HepG2 (cell line): ENCODE measurements around the gene WNT10A. TPM values are rescaled to one million over a fixed set of nuclear protein-coding genes. Genes with fewer than 3 reads are reported as not detected.

Experiments
- ATAC-seq: fragments of 200-7000 bp; cut with Tn5 transposase; 3 replicates; pipeline ENCODE4 v1.9.1; 2020; ENCODE audit warnings: mild to moderate bottlenecking, moderate library complexity
- BruUV-seq: library from RNA; stranded (reverse); fragments of 400-500 nt; replicated peaks from 2 replicates; lab custom pipeline; 2021; lab: Mats Ljungman, UMichigan
- CTCF ChIA-PET: fragments of 300-600 bp; formaldehyde crosslinking; extraction: SDS; loops from one replicate; lab custom pipeline; 2021; ENCODE audit warnings: low total read pairs, inconsistent platforms, low intra/inter-chr PET ratio; lab: Yijun Ruan, JAX
- POLR2A ChIA-PET: fragments of 350-600 bp; sonication (Branson Sonifier 250); formaldehyde crosslinking; loops from one replicate; lab custom pipeline; 2020; ENCODE audit warnings: antibody characterized with exemption, inconsistent platforms; lab: Yijun Ruan, JAX
- DNase-seq: peaks from one replicate; pipeline ENCODE4 v3.0.0-alpha.2; 2015; ENCODE audit warnings: low spot score
- FAIRE-seq: peaks from 3 replicates; lab custom pipeline; 2011; peaks lifted over from hg19 to GRCh38; lab: Jason Lieb, UNC
- H2AFZ ChIP-seq: one replicate; pipeline ENCODE4 v1.6.1; 2011; ENCODE audit warnings: low read length, inconsistent platforms
- H3K27ac ChIP-seq: fragments of 300-600 bp; 3 replicates; pipeline ENCODE4 v1.8.0; 2011; ENCODE audit warnings: mixed run types, mild to moderate bottlenecking, mixed read lengths, low read length, inconsistent platforms; ENCODE audit not compliant: insufficient read depth; ENCODE audit errors: extremely low read length
- H3K27me3 ChIP-seq, 2 experiments: fragments of 200-600 bp in 1 of 2; 2 replicates in 1 of 2; 3 replicates in 1 of 2; pipeline versions ENCODE4 v1.6.0 to v1.8.0; 2011; ENCODE audit warnings: low read length in 2 of 2, mild to moderate bottlenecking in 2 of 2, moderate library complexity in 2 of 2, inconsistent platforms in 1 of 2; ENCODE audit not compliant: insufficient read depth in 2 of 2, control insufficient read depth in 1 of 2
- H3K36me3 ChIP-seq, 2 experiments: fragments of 200-600 bp in 1 of 2; replicated peaks in 1 of 2; 2 replicates in 1 of 2; 3 replicates in 1 of 2; pipeline versions ENCODE4 v1.5.1 to v1.8.0; 2011; ENCODE audit warnings: low read length in 2 of 2, inconsistent platforms in 1 of 2; ENCODE audit not compliant: insufficient read depth in 2 of 2, control insufficient read depth in 1 of 2
- H3K4me1 ChIP-seq: 2 replicates; pipeline ENCODE4 v1.5.1; 2012; ENCODE audit warnings: low read length, inconsistent platforms; ENCODE audit not compliant: insufficient read depth
- H3K4me2 ChIP-seq: 2 replicates; pipeline ENCODE4 v1.6.0; 2011; ENCODE audit warnings: low read depth, low read length, inconsistent platforms
- H3K4me3 ChIP-seq, 3 experiments: fragments of 200-600 bp in 1 of 3; sonication (generic), shearing (Covaris generic) in 1 of 3; replicated peaks in 1 of 3; 2 replicates each; pipeline ENCODE4 v1.5.1; 2011 to 2016; ENCODE audit warnings: low read length in 3 of 3, inconsistent platforms in 2 of 3, low read depth in 2 of 3, mild to moderate bottlenecking in 2 of 3, control low read depth in 1 of 3, mixed read lengths in 1 of 3; ENCODE audit not compliant: insufficient read depth in 1 of 3
- H3K79me2 ChIP-seq: one replicate; pipeline ENCODE4 v1.6.1; 2011; ENCODE audit warnings: low read length, inconsistent platforms; ENCODE audit not compliant: insufficient read depth
- H3K9ac ChIP-seq: 2 replicates; pipeline ENCODE4 v1.6.0; 2011; ENCODE audit warnings: mild to moderate bottlenecking, low read depth, low read length, inconsistent platforms; ENCODE audit not compliant: insufficient read depth
- H3K9me3 ChIP-seq: 2 replicates; pipeline ENCODE4 v1.5.1; 2012; ENCODE audit warnings: mild to moderate bottlenecking, low read length
- H4K20me1 ChIP-seq: 2 replicates; pipeline ENCODE4 v1.6.0; 2011; ENCODE audit warnings: inconsistent platforms, mild to moderate bottlenecking, low read length, moderate library complexity; ENCODE audit not compliant: insufficient read depth
- ETV5 ChIP-seq: IDR thresholded peaks from 2 replicates; pipeline ENCODE4 v1.6.1; 2018; ENCODE audit warnings: missing biosample characterization, missing genetic modification reagents, inconsistent platforms, borderline replicate concordance
- FOSL2 ChIP-seq: sonication (generic); formaldehyde crosslinking; IDR thresholded peaks from 2 replicates; pipeline ENCODE4 v1.4.0; 2020; ENCODE audit warnings: missing genetic modification reagents
- FOXO1 ChIP-seq: sonication (generic); formaldehyde crosslinking; IDR thresholded peaks from 2 replicates; pipeline ENCODE4 v1.4.0; 2020; ENCODE audit warnings: missing genetic modification reagents
- GABPA ChIP-seq, 2 experiments: IDR thresholded peaks; 2 replicates each; pipeline ENCODE4 v1.6.1; 2011 to 2016; ENCODE audit warnings: low read depth in 2 of 2, low read length in 1 of 2, missing biosample characterization in 1 of 2, missing genetic modification characterization in 1 of 2
- GABPB1 ChIP-seq: IDR thresholded peaks from 2 replicates; pipeline ENCODE4 v1.6.1; 2016; ENCODE audit warnings: mild to moderate bottlenecking, missing genetic modification reagents, moderate library complexity, missing compliant biosample characterization
- HES4 ChIP-seq: sonication (generic); formaldehyde crosslinking; IDR thresholded peaks from 2 replicates; pipeline ENCODE4 v1.9.0; 2021; ENCODE audit warnings: mild to moderate bottlenecking, missing genetic modification reagents, borderline replicate concordance
- HNRNPL ChIP-seq: fragments of 200-400 bp; formaldehyde crosslinking; IDR thresholded peaks from 2 replicates; pipeline ENCODE4 v1.6.1; 2017; ENCODE audit warnings: mild to moderate bottlenecking, low read depth, low read length
- PCBP2 ChIP-seq: fragments of 200-400 bp; formaldehyde crosslinking; optimal IDR thresholded peaks from 2 replicates; pipeline ENCODE3; 2018; ENCODE audit warnings: low read length, low read depth; ENCODE audit not compliant: poor library complexity, severe bottlenecking
- PRMT3 ChIP-seq: sonication (generic); formaldehyde crosslinking; IDR thresholded peaks from 2 replicates; pipeline ENCODE4 v1.8.1; 2022; ENCODE audit warnings: low read depth, mild to moderate bottlenecking, moderate library complexity, missing genetic modification reagents, borderline replicate concordance
- SALL1 ChIP-seq: sonication (generic); formaldehyde crosslinking; IDR thresholded peaks from 2 replicates; pipeline ENCODE4 v1.8.0; 2022; ENCODE audit warnings: mild to moderate bottlenecking, missing genetic modification reagents
- SMAD3 ChIP-seq: sonication (generic); formaldehyde crosslinking; IDR thresholded peaks from 2 replicates; pipeline ENCODE4 v1.4.0; 2020; ENCODE audit warnings: missing genetic modification reagents
- WIZ ChIP-seq: sonication (generic); formaldehyde crosslinking; IDR thresholded peaks from 2 replicates; pipeline ENCODE4 v1.5.1; 2020; ENCODE audit warnings: mild to moderate bottlenecking, missing genetic modification reagents
- ZFP36L1 ChIP-seq: sonication (generic); formaldehyde crosslinking; IDR thresholded peaks from 2 replicates; pipeline ENCODE4 v1.8.0; 2022; ENCODE audit warnings: mild to moderate bottlenecking, missing genetic modification reagents, moderate library complexity
- ZFP90 ChIP-seq: sonication (generic); formaldehyde crosslinking; IDR thresholded peaks from 2 replicates; pipeline ENCODE4 v1.8.0; 2022; ENCODE audit warnings: missing genetic modification reagents, mild to moderate bottlenecking, inconsistent platforms, borderline replicate concordance
- ZNF660 ChIP-seq: sonication (generic); formaldehyde crosslinking; IDR thresholded peaks from 2 replicates; pipeline ENCODE4 v1.5.1; 2020; ENCODE audit warnings: mild to moderate bottlenecking, low read depth, missing genetic modification reagents, borderline replicate concordance
- ZNF777 ChIP-seq: sonication (generic); formaldehyde crosslinking; IDR thresholded peaks from 2 replicates; pipeline ENCODE4 v1.4.0; 2020; ENCODE audit warnings: missing genetic modification reagents
- WGBS: methylation state at CpG from one replicate; pipeline ENCODE4 v1.1.6; 2017; ENCODE audit warnings: low lambda C conversion rate; 5-methylcytosine and 5-hydroxymethylcytosine counted together
- in situ Hi-C: cut with HindIII; loops from 2 replicates; pipeline ENCODE4 v1.10.0; 2017; ENCODE audit warnings: low pct_unique_long_range_greater_than_20kb; ENCODE audit not compliant: extremely low pct_ligation_motif_present
- intact Hi-C: fragments of 100-400 bp; cut with micrococcal nuclease; formaldehyde crosslinking; loops from one replicate; pipeline ENCODE4 v1.10.0; 2022; ENCODE audit not compliant: unreplicated experiment
- polyA plus RNA-seq, 8 experiments: library from polyadenylated mRNA; depleted of rRNA in 3 of 8; stranded (reverse) in 7 of 8; unstranded in 1 of 8; fragments of >200 nt; fragmentation: Illumina TruSeq in 4 of 8; extraction: Trizol in 4 of 8; gene quantifications; 2 replicates each; pipeline versions ENCODE4 v1.2.1 to v1.2.3, GENCODE V29; 2011 to 2016; ENCODE audit warnings: low read depth in 4 of 8, missing spikeins in 1 of 8, mixed read lengths in 1 of 8; ENCODE audit not compliant: insufficient read depth in 1 of 8
- total RNA-seq, 5 experiments: library from RNA; depleted of rRNA; stranded (reverse); fragments of >200 nt; fragmentation: Illumina TruSeq; extraction: Trizol; gene quantifications; 2 replicates each; pipeline ENCODE4 v1.2.3, GENCODE V29; 2016; ENCODE audit warnings: low read depth in 1 of 5
- TF ChIP-seq, protein P1 (sequence below): sonication (generic); formaldehyde crosslinking; IDR thresholded peaks from 2 replicates; pipeline ENCODE4 v1.9.0; 2021; ENCODE audit warnings: missing genetic modification reagents, borderline replicate concordance
- TF ChIP-seq, protein P2 (sequence below): sonication (generic); formaldehyde crosslinking; IDR thresholded peaks from 2 replicates; pipeline ENCODE4 v1.8.0; 2022; ENCODE audit warnings: mild to moderate bottlenecking, missing genetic modification reagents
- TF ChIP-seq, protein P3 (sequence below): sonication (generic); formaldehyde crosslinking; IDR thresholded peaks from 2 replicates; pipeline ENCODE4 v1.5.1; 2020; ENCODE audit warnings: mild to moderate bottlenecking, missing genetic modification reagents, moderate library complexity

Gene WNT10A
- total and polyA plus RNA-seq, 2 of the 13 experiments (the other 11 are each of a cell fraction or from before 2014, with no cell fraction given), result 0.03 TPM; not detected in 1

- Histone ChIP-seq H4K20me1 (no peaks in the 10 kb centered on the region), H3K9ac (no peak overlapping the region), H3K79me2 (no peaks in the 10 kb centered on the region), H3K36me3 (no peaks in the 10 kb centered on the region), H3K27ac (no peak overlapping the region), H3K4me2 (peak overlapping the region; percentile 57), H3K4me3 (peak overlapping the region in 2 of 3 experiments; percentile 35 to 56; a peak in 4 of 6 replicates), H3K9me3 (no peaks in the 10 kb centered on the region), H2AFZ (no peak overlapping the region), H3K4me1 (no peaks in the 10 kb centered on the region; the same call in 1 of the 2 replicates), H3K27me3 (peaks cover 11 to 95% of the 10 kb centered on the region in 2 experiments; a peak in 4 of 5 replicates)
- intact Hi-C loops, result no loop called here
- WGBS, result 9% methylated on average over 17 of the region's 18 CpGs
- DNase-seq (no peak), ATAC-seq (no peak), FAIRE-seq (no peak)
- POLR2A ChIA-PET, result no interaction called here
- no TSS peak for BruUV-seq
- in situ Hi-C loops, result no loop called here
- CTCF ChIA-PET, result no interaction called here
- no peak for TF ChIP-seq ZFP90 (CRISPR knock-in tag)
- 0 out of 2 replicates have a peak, but pooled peaks have one; percentile 16 for TF ChIP-seq ZNF777 (CRISPR knock-in tag)
- TF ChIP-seq ZFP36L1, result no peak
- TF ChIP-seq SMAD3 (CRISPR knock-in tag), result no peak
- TF ChIP-seq ETV5 (CRISPR knock-in tag), result peak; percentile 61; the same call in 1 of the 2 replicates
- no peak for TF ChIP-seq PRMT3 (CRISPR knock-in tag)
- no peak for TF ChIP-seq PCBP2
- TF ChIP-seq, protein P1, sequence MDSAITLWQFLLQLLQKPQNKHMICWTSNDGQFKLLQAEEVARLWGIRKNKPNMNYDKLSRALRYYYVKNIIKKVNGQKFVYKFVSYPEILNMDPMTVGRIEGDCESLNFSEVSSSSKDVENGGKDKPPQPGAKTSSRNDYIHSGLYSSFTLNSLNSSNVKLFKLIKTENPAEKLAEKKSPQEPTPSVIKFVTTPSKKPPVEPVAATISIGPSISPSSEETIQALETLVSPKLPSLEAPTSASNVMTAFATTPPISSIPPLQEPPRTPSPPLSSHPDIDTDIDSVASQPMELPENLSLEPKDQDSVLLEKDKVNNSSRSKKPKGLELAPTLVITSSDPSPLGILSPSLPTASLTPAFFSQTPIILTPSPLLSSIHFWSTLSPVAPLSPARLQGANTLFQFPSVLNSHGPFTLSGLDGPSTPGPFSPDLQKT (CRISPR knock-in tag), result no peak
- TF ChIP-seq GABPA (IDR thresholded peaks at IDR 0.05; ENCODE audit: low read depth, low read length), result peak; percentile 42
- TF ChIP-seq GABPA (CRISPR knock-in tag; IDR thresholded peaks at IDR 0.05; ENCODE audit: low read depth), result peak; percentile 21; the same call in 1 of the 2 replicates
- 0 out of 2 replicates have a peak, but pooled peaks have one; percentile 43 for TF ChIP-seq HES4 (CRISPR knock-in tag)
- TF ChIP-seq, protein P2, sequence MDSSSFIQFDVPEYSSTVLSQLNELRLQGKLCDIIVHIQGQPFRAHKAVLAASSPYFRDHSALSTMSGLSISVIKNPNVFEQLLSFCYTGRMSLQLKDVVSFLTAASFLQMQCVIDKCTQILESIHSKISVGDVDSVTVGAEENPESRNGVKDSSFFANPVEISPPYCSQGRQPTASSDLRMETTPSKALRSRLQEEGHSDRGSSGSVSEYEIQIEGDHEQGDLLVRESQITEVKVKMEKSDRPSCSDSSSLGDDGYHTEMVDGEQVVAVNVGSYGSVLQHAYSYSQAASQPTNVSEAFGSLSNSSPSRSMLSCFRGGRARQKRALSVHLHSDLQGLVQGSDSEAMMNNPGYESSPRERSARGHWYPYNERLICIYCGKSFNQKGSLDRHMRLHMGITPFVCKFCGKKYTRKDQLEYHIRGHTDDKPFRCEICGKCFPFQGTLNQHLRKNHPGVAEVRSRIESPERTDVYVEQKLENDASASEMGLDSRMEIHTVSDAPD (CRISPR knock-in tag), result no peak
- TF ChIP-seq ZNF660 (CRISPR knock-in tag), result no peak
- TF ChIP-seq HNRNPL, result 0 out of 2 replicates have a peak, but pooled peaks have one; percentile 52
- TF ChIP-seq, protein P3, sequence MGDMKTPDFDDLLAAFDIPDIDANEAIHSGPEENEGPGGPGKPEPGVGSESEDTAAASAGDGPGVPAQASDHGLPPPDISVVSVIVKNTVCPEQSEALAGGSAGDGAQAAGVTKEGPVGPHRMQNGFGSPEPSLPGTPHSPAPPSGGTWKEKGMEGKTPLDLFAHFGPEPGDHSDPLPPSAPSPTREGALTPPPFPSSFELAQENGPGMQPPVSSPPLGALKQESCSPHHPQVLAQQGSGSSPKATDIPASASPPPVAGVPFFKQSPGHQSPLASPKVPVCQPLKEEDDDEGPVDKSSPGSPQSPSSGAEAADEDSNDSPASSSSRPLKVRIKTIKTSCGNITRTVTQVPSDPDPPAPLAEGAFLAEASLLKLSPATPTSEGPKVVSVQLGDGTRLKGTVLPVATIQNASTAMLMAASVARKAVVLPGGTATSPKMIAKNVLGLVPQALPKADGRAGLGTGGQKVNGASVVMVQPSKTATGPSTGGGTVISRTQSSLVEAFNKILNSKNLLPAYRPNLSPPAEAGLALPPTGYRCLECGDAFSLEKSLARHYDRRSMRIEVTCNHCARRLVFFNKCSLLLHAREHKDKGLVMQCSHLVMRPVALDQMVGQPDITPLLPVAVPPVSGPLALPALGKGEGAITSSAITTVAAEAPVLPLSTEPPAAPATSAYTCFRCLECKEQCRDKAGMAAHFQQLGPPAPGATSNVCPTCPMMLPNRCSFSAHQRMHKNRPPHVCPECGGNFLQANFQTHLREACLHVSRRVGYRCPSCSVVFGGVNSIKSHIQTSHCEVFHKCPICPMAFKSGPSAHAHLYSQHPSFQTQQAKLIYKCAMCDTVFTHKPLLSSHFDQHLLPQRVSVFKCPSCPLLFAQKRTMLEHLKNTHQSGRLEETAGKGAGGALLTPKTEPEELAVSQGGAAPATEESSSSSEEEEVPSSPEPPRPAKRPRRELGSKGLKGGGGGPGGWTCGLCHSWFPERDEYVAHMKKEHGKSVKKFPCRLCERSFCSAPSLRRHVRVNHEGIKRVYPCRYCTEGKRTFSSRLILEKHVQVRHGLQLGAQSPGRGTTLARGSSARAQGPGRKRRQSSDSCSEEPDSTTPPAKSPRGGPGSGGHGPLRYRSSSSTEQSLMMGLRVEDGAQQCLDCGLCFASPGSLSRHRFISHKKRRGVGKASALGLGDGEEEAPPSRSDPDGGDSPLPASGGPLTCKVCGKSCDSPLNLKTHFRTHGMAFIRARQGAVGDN (CRISPR knock-in tag), result peak; percentile 46; the same call in 1 of the 2 replicates
- TF ChIP-seq GABPB1, result peak; percentile 64; the same call in 1 of the 2 replicates
- no peak for TF ChIP-seq FOXO1 (CRISPR knock-in tag)
- TF ChIP-seq WIZ (CRISPR knock-in tag), result no peak
- 0 out of 2 replicates have a peak, but pooled peaks have one; percentile 20 for TF ChIP-seq SALL1 (CRISPR knock-in tag)
- TF ChIP-seq FOSL2 (CRISPR knock-in tag), result no peak
Measured at GRCh38 chr2:218870984-218871344, 9.7 kb upstream of the WNT10A start.
